Glomerular endothelial cell (primary cell): ENCODE data around the gene CHN1. TPM values are rescaled to one million over a fixed set of nuclear protein-coding genes. Genes with fewer than 3 reads are reported as not detected.

Source experiments
- DNase-seq: peaks from one replicate; pipeline ENCODE4 v3.0.0-alpha.2; 2011; ENCODE audit warnings: low read depth, low spot score; ENCODE audit errors: extremely low read depth
- total RNA-seq: library from RNA; depleted of rRNA; stranded (reverse); fragments of >200 nt; gene quantifications from 2 replicates; pipeline ENCODE4 v1.2.3, GENCODE V29; 2015

Gene CHN1
- total RNA-seq, 1 donor from 2014 or later = 25.1 TPM

- DNase-seq = no peak
Observed at GRCh38 chr2:174773215-174773614, 232.0 kb downstream of the CHN1 start.

GRCh38 chr2:174772472-174772801 is 232.7 kb downstream of the CHN1 start:
- no peak for DNase-seq

- DNase-seq = no peak
Observed at GRCh38 chr2:174771631-174772471, 233.3 kb downstream of the CHN1 start.

- no peak for DNase-seq
Observed at GRCh38 chr2:174771136-174771535, 234.0 kb downstream of the CHN1 start.

GRCh38 chr2:174768557-174768956 is 236.6 kb downstream of the CHN1 start:
- no peak for DNase-seq

- no peak for DNase-seq
Observed at GRCh38 chr2:174766271-174766670, 238.9 kb downstream of the CHN1 start.

- no peak for DNase-seq
Observed at GRCh38 chr2:174765576-174765975, 239.6 kb downstream of the CHN1 start.

GRCh38 chr2:174764280-174765255 is 240.6 kb downstream of the CHN1 start, which contains the start of gene CHRNA1:
Gene CHRNA1 (minus strand): TSS chr2:174764472. CDS start chr2:174764394, 78 bp downstream.
- no peak for DNase-seq

GRCh38 chr2:174763780-174764179 is 241.4 kb downstream of the CHN1 start:
- DNase-seq = no peak

- no peak for DNase-seq
Observed at GRCh38 chr2:174762464-174762863, 242.7 kb downstream of the CHN1 start.

- no peak for DNase-seq
Observed at GRCh38 chr2:174761837-174762236, 243.3 kb downstream of the CHN1 start.

- DNase-seq = no peak
Observed at GRCh38 chr2:174760845-174761473, 244.2 kb downstream of the CHN1 start.

- no peak for DNase-seq
Observed at GRCh38 chr2:174759381-174760065, 245.7 kb downstream of the CHN1 start.

GRCh38 chr2:174756743-174757142 is 248.4 kb downstream of the CHN1 start:
- no peak for DNase-seq

- DNase-seq = no peak
Observed at GRCh38 chr2:174753038-174753633, 252.0 kb downstream of the CHN1 start.

- no peak for DNase-seq
Observed at GRCh38 chr2:174752403-174753037, 252.7 kb downstream of the CHN1 start.

GRCh38 chr2:174750923-174751441 is 254.2 kb downstream of the CHN1 start:
- no peak for DNase-seq

GRCh38 chr2:174749793-174750192 is 255.4 kb downstream of the CHN1 start:
- DNase-seq = no peak

GRCh38 chr2:174748948-174749347 is 256.2 kb downstream of the CHN1 start:
- no peak for DNase-seq
